Measurements from ENCODE around the gene CPM. TPM values are rescaled to one million over a fixed set of nuclear protein-coding genes. Genes with fewer than 3 reads are reported as not detected.
"Not testable (repeated sequence)": the region's sequence is repeated elsewhere in the genome, so short reads cannot be mapped to it uniquely, and the experiment has no call there.

Gene CPM
- total RNA-seq, 4 donors from 2014 or later = 11.7 to 45.4 (median 33.9) TPM

GRCh38 chr12:68864604-68865003 lies 68.4 kb downstream of the CPM start:
- no peak for DNase-seq
- Histone ChIP-seq H3K27ac (no peak overlapping the region), H3K9me3 (no peaks in the 10 kb centered on the region), H3K36me3 (no peaks in the 10 kb centered on the region), H3K4me3 (no peak overlapping the region), H3K4me1 (no peaks in the 10 kb centered on the region), H3K27me3 (no peaks in the 10 kb centered on the region)
- TF ChIP-seq CTCF (IDR thresholded peaks at IDR 0.05) (no peak), POLR2A (IDR thresholded peaks at IDR 0.05) (no peak)

- H3K27me3 ChIP-seq, H3K36me3 ChIP-seq, H3K4me3 ChIP-seq, H3K4me1 ChIP-seq, H3K27ac ChIP-seq, DNase-seq, H3K9me3 ChIP-seq: not testable (repeated sequence)
- peak; percentile 16 to 71 (median 54) for TF ChIP-seq CTCF (IDR thresholded peaks at IDR 0.05)
Observed at GRCh38 chr12:68863886-68864454, 69.0 kb downstream of the CPM start.

- Histone ChIP-seq H3K4me1 (no peaks in the 10 kb centered on the region), H3K9me3 (no peaks in the 10 kb centered on the region), H3K36me3 (no peaks in the 10 kb centered on the region), H3K27ac (no peak overlapping the region), H3K4me3 (no peak overlapping the region), H3K27me3 (no peaks in the 10 kb centered on the region)
- no peak for TF ChIP-seq CTCF (IDR thresholded peaks at IDR 0.05)
- TF ChIP-seq POLR2A (IDR thresholded peaks at IDR 0.05) = no peak
- DNase-seq = no peak
Observed at GRCh38 chr12:68863109-68863770, 69.7 kb downstream of the CPM start.

- H3K4me1 ChIP-seq = no peaks in the 10 kb centered on the region
- no peak overlapping the region for H3K27ac ChIP-seq
- no peaks in the 10 kb centered on the region for H3K9me3 ChIP-seq
- no peaks in the 10 kb centered on the region for H3K36me3 ChIP-seq
- DNase-seq = no peak
- no peak overlapping the region for H3K4me3 ChIP-seq
- no peaks in the 10 kb centered on the region for H3K27me3 ChIP-seq
- TF ChIP-seq POLR2A (IDR thresholded peaks at IDR 0.05) = no peak
- TF ChIP-seq CTCF (IDR thresholded peaks at IDR 0.05) = no peak
Observed at GRCh38 chr12:68861890-68862289, 71.1 kb downstream of the CPM start.

- Histone ChIP-seq H3K4me3 (no peak overlapping the region), H3K9me3 (no peaks in the 10 kb centered on the region), H3K27ac (no peak overlapping the region), H3K27me3 (no peaks in the 10 kb centered on the region), H3K4me1 (no peaks in the 10 kb centered on the region), H3K36me3 (no peaks in the 10 kb centered on the region)
- no peak for DNase-seq
- no peak for TF ChIP-seq CTCF (IDR thresholded peaks at IDR 0.05)
- no peak for TF ChIP-seq POLR2A (IDR thresholded peaks at IDR 0.05)
Observed at GRCh38 chr12:68856510-68856909, 76.5 kb downstream of the CPM start.

Data from Peyer's patch (tissue), 4 donors.